IPS DF 6.9 (cell line): ENCODE data around the gene CKAP4.
"Not testable (repeated sequence)": the region's sequence is repeated elsewhere in the genome, so short reads cannot be mapped to it uniquely, and the experiment has no call there.

Source experiments
- DNase-seq: peaks from one replicate; pipeline ENCODE4 v3.0.0-alpha.2; 2013; ENCODE audit warnings: low read depth, low spot score
- H3K27ac ChIP-seq: one replicate; pipeline ENCODE4 v1.5.1; 2013; ENCODE audit warnings: low read length, control low read depth
- H3K27me3 ChIP-seq: 2 replicates; pipeline ENCODE4 v1.6.1; 2013; ENCODE audit warnings: mild to moderate bottlenecking, low read length; ENCODE audit not compliant: control insufficient read depth, insufficient read depth
- H3K36me3 ChIP-seq: 2 replicates; pipeline ENCODE4 v1.6.1; 2013; ENCODE audit warnings: low read length; ENCODE audit not compliant: control insufficient read depth, insufficient read depth
- H3K4me1 ChIP-seq: 2 replicates; pipeline ENCODE4 v1.6.1; 2013; ENCODE audit warnings: low read length; ENCODE audit not compliant: control insufficient read depth, insufficient read depth
- H3K4me3 ChIP-seq: 2 replicates; pipeline ENCODE4 v1.5.1; 2013; ENCODE audit warnings: mild to moderate bottlenecking, low read length
- H3K9me3 ChIP-seq: 2 replicates; pipeline ENCODE4 v1.6.1; 2013; ENCODE audit warnings: low read length, inconsistent platforms; ENCODE audit not compliant: control insufficient read depth, insufficient read depth
- WGBS: extraction: QIAGEN DNeasy Blood & Tissue Kit; methylation state at CpG from one replicate; pipeline ENCODE4 v1.1.7; 2013; ENCODE audit warnings: mixed read lengths, missing lambda C conversion rate; ENCODE audit not compliant: insufficient read length, insufficient coverage; 5-methylcytosine and 5-hydroxymethylcytosine counted together

The CKAP4 gene

DNA sequence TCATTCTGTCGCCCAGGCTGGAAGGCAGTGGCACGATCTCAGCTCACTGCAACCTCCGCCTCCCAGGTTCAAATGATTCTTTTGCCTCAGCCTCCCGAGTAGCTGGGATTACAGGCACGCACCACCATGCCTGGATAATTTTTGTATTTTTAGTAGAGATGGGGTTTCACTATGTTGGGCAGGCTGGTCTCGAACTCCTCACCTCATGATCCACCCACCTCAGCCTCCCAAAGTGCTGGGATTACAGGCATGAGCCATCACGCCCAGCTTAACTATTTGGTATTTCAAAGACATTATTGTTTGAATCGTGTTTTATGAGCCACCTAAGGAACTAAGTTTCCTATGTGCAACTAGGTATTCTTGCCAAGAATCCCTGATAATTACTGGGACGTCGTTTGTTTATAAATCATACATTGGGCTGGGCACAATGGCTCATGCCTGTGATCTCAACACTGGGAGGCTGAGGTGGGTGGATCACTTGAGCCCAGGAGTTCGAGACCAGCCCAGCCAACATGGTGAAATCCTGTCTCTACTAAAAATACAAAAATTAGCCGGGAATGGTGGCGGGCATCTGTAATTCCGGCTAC is 38.8 kb upstream of the CKAP4 start:
- not testable (repeated sequence) for H3K27me3 ChIP-seq, H3K9me3 ChIP-seq, H3K36me3 ChIP-seq, H3K27ac ChIP-seq, H3K4me3 ChIP-seq, DNase-seq, H3K4me1 ChIP-seq
- no CpG with 5 or more reads among the region's 14 CpGs for WGBS

DNA sequence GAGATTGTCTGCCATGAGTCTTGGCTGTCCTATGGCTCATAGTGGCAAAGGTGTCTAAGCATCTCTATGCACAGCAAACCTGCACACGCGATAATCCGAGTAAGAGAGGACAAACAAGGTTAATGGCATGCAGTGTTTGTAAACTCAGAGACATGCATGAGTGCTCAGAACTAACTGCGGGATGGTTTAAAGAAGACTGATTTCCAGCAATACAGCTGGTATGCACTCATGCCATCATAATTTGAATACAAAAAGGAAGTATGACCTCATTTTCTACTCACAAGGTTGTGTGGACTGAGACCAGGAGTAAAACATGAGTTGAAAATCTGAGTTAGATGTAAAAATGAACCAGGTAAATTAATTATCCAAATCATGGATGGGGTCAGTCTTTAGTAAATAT is 38.2 kb upstream of the CKAP4 start:
- Histone ChIP-seq H3K4me1 (no peaks in the 10 kb centered on the region), H3K4me3 (no peak overlapping the region), H3K27me3 (no peaks in the 10 kb centered on the region), H3K27ac (no peak overlapping the region), H3K36me3 (no peaks in the 10 kb centered on the region), H3K9me3 (no peaks in the 10 kb centered on the region; the same call in 1 of the 2 replicates)
- no peak for DNase-seq
- no CpG with 5 or more reads among the region's 4 CpGs for WGBS

DNA sequence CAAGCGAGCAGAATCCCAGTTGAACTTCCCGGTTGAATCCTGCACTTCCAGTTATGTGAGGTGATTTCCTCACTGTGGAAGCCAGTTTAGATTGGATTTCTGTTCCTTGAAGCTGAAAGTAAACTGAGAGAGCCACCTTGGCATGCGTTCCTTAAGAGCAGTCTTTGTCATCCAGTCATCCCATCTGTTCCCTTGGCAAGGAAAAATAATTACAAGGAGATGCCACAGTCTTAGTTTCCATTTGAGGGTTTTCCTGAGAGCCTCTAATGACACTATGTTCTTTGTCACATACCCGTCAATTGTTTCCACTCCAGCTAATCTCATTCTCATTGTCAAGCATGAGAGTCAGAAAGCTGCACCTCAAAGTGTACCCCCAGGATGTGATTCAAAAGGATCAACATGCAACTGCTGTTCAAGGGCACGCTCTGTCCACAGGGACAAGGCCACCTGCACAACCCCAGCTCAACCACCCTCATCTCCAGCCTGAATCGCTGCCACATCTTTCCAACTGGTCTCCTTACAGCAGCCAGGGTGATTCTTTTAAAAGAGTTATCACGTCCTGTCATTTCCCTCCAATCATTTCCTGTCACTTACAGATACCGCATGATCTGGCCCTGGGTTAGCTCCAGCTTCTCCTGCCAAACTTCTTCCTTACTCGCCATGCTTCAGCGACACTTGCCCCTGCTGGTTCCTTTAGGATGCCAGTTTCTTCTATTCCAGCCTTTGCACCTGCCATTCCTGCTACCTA is 36.7 kb upstream of the CKAP4 start:
- Histone ChIP-seq H3K4me1 (no peaks in the 10 kb centered on the region), H3K4me3 (no peak overlapping the region), H3K27me3 (no peaks in the 10 kb centered on the region), H3K36me3 (no peaks in the 10 kb centered on the region), H3K27ac (no peak overlapping the region), H3K9me3 (no peaks in the 10 kb centered on the region; the same call in 1 of the 2 replicates)
- no CpG with 5 or more reads among the region's 10 CpGs for WGBS
- DNase-seq: no peak

DNA sequence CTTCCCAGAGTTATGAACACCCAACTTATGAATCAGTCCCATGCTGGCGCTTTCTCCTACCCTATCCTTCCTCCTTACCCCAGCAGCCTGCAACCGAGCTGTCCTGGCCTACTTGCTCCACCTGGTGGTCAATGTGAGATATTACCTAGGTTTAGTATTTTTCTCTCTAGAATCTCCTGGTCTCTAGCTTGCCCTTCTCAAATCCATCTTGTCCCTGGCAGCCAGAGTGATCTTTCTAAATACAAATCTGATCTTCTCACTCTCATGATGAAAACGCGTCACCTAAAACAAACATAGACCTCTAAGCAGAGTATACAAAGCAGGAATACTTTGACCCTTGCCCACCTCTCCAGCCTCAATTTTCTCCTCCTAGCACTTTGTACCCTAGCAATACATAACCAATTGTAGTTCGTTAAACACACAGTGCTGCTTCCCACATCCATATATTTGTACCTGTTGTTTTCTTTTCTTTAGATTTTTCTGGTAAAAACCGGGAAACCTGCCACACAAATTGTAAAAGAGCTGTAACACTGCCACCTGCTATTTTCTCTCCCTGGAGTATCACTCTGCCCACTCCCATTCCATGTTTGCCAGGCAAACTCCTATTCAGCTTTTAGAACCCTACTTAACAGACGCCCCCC is 34.8 kb upstream of the CKAP4 start:
- Histone ChIP-seq H3K9me3 (no peaks in the 10 kb centered on the region; the same call in 1 of the 2 replicates), H3K4me3 (no peak overlapping the region), H3K27ac (no peak overlapping the region), H3K36me3 (no peaks in the 10 kb centered on the region), H3K27me3 (no peaks in the 10 kb centered on the region), H3K4me1 (no peaks in the 10 kb centered on the region)
- DNase-seq: no peak
- no CpG with 5 or more reads among the region's 7 CpGs for WGBS

DNA sequence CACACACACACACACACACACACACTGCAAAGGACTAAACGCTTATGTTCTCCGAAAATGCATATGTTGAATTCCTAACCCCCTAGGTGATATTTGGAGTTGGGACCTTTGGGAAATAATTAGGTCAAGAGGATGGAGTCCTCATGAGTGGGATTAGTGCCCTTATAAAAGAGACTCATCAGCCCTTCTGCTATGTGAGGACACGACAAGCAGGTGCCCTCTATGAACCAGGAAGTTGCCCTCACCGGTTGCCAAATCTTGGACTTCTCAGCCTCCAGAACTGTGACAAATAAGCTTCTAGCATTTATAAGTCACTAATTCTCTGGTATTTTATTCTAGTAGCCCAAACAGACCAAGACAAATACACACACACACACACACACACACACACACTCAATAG is 34.0 kb upstream of the CKAP4 start:
- Histone ChIP-seq H3K27ac (no peak overlapping the region), H3K9me3 (no peaks in the 10 kb centered on the region; the same call in 1 of the 2 replicates), H3K4me3 (no peak overlapping the region), H3K4me1 (no peaks in the 10 kb centered on the region), H3K36me3 (no peaks in the 10 kb centered on the region), H3K27me3 (no peaks in the 10 kb centered on the region)
- no peak for DNase-seq
- WGBS: no CpG with 5 or more reads among the region's 4 CpGs

DNA sequence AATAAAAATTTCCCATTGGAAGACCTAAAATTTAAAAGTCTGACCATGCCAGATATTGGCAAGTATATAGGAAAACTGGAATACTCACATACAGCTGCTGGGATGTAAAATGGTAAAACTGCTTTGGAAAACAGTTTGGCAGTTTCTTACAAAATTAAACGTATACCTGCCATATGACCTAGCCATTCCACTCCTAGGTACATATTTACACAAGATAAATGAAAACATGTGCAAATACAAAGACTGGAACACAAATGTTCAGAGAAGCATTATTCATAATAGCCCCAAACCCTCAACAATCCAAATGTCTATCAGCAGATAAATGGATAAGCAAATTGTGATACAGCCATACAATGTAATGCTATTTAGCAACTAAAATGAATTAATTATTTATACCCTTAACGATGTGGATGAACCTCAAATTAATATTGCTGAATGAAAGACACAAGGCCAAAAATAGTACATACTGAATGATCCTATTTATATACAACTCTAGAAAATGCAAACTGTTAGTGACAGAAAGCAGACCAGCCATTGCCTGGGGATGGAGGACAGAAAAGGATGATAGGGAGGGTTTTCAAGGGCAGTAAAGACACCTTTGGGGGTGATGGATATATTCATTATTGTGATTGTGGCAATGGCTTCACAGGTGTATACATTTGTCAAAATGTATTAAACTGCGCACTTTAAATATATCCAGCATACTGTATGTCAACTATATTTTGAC is 33.4 kb upstream of the CKAP4 start:
- Histone ChIP-seq H3K27me3 (no peaks in the 10 kb centered on the region), H3K4me1 (no peaks in the 10 kb centered on the region), H3K9me3 (no peaks in the 10 kb centered on the region; the same call in 1 of the 2 replicates), H3K36me3 (no peaks in the 10 kb centered on the region), H3K4me3 (no peak overlapping the region), H3K27ac (no peak overlapping the region)
- no CpG with 5 or more reads among the region's 3 CpGs for WGBS
- DNase-seq: no peak

DNA sequence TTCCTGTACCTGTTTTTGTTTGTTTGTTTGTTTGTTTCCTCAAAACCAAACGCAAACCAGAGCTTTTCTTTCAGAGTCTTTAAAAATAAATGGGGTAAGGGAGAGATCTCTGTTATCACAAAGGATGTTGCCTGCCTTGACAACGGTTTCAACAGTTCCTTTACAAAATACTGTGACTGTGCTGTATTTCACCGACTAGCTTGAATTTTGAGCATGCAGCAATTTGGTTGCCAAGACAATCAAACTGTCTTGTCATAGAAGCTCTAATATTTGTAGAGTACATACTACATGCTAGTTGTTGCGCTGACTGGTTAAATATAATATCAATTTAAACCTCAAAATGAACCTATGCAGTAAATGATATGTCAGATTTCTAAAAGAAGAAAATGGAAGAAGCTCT is 32.3 kb upstream of the CKAP4 start:
- no peak overlapping the region for H3K4me3 ChIP-seq
- H3K4me1 ChIP-seq: no peaks in the 10 kb centered on the region
- no peaks in the 10 kb centered on the region; the same call in 1 of the 2 replicates for H3K9me3 ChIP-seq
- DNase-seq: no peak
- no peaks in the 10 kb centered on the region for H3K27me3 ChIP-seq
- no peaks in the 10 kb centered on the region for H3K36me3 ChIP-seq
- no CpG with 5 or more reads among the region's 4 CpGs for WGBS
- H3K27ac ChIP-seq: no peak overlapping the region

DNA sequence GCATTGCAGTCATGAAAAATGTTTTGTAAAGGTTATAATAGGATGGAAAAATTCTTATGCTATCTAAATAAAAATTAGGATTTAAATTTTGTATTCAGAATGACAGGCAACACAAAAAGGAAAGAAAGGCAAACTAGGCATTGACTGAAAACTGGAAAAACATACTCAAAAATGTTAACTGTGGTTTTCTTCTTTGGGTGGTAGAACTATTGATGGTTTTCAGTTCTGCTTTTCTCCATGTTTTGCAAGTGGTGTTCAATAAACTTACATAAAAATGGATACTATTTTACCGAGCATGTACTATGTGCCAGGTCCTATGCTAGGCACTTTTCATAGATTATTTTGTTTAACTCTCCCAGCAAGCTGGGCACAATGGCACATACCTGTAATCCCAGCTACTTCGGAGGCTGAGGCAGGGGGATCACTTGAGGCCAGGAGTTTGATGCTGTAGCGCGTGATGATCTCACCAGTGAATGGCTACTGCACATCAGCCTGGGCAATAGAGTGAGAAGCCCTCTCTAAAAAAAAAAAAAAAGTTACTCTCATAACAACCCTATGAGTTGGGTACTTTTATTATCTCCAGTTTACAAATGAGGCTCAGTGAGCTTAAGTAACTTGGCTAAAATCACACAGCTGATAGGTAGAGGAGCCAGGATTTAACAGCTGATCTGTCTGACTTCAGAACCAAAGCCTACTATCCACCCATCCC is 28.4 kb upstream of the CKAP4 start:
- no peak overlapping the region for H3K4me3 ChIP-seq
- no peaks in the 10 kb centered on the region for H3K27me3 ChIP-seq
- no peak for DNase-seq
- H3K9me3 ChIP-seq: no peaks in the 10 kb centered on the region
- H3K36me3 ChIP-seq: no peaks in the 10 kb centered on the region
- WGBS: no CpG with 5 or more reads among the region's 4 CpGs
- no peaks in the 10 kb centered on the region for H3K4me1 ChIP-seq
- H3K27ac ChIP-seq: no peak overlapping the region

- Histone ChIP-seq H3K27ac (no peak overlapping the region), H3K27me3 (no peaks in the 10 kb centered on the region), H3K4me3 (no peak overlapping the region), H3K9me3 (no peaks in the 10 kb centered on the region), H3K4me1 (no peaks in the 10 kb centered on the region), H3K36me3 (no peaks in the 10 kb centered on the region)
- WGBS: no CpG with 5 or more reads among the region's 9 CpGs
- no peak for DNase-seq
Observed at GRCh38 chr12:106275458-106275857, 27.6 kb upstream of the CKAP4 start.

- no peaks in the 10 kb centered on the region for H3K36me3 ChIP-seq
- DNase-seq: no peak
- no peaks in the 10 kb centered on the region for H3K27me3 ChIP-seq
- no CpG with 5 or more reads among the region's 7 CpGs for WGBS
- H3K27ac ChIP-seq: no peak overlapping the region
- no peaks in the 10 kb centered on the region for H3K4me1 ChIP-seq
- no peak overlapping the region for H3K4me3 ChIP-seq
- H3K9me3 ChIP-seq: no peaks in the 10 kb centered on the region
Observed at GRCh38 chr12:106274575-106275121, 26.8 kb upstream of the CKAP4 start.
